H9 (cell line): Measurements from ENCODE around the gene ZCCHC7. TPM values are rescaled to one million over a fixed set of nuclear protein-coding genes. Genes with fewer than 3 reads are reported as not detected.

Experiments
- DNase-seq: peaks from one replicate; pipeline ENCODE4 v3.0.0-alpha.2; 2017
- H2AFZ ChIP-seq: one replicate; pipeline ENCODE4 v1.6.1; 2013; ENCODE audit warnings: mild to moderate bottlenecking, low read length, control low read depth, moderate library complexity
- H2AK5ac ChIP-seq: 2 replicates; pipeline ENCODE4 v1.6.1; 2013; ENCODE audit warnings: low read length, control low read depth, mixed read lengths; ENCODE audit not compliant: insufficient read length
- H2BK120ac ChIP-seq: one replicate; pipeline ENCODE4 v1.6.1; 2013; ENCODE audit warnings: low read depth, mild to moderate bottlenecking, low read length, control low read depth, inconsistent platforms; ENCODE audit not compliant: poor library complexity, severe bottlenecking
- H2BK12ac ChIP-seq: 2 replicates; pipeline ENCODE4 v1.6.1; 2013; ENCODE audit warnings: low read length, control low read depth, mixed read lengths, low read depth; ENCODE audit not compliant: insufficient read length
- H2BK15ac ChIP-seq: 2 replicates; pipeline ENCODE4 v1.6.1; 2013; ENCODE audit warnings: low read depth, low read length, control low read depth
- H2BK20ac ChIP-seq: one replicate; pipeline ENCODE4 v1.6.1; 2013; ENCODE audit warnings: low read depth, mild to moderate bottlenecking, low read length, control low read depth, inconsistent platforms; ENCODE audit not compliant: poor library complexity, severe bottlenecking
- H2BK5ac ChIP-seq: 2 replicates; pipeline ENCODE4 v1.6.1; 2013; ENCODE audit warnings: low read length, control low read depth, mixed read lengths; ENCODE audit not compliant: insufficient read length
- H3K14ac ChIP-seq: 2 replicates; pipeline ENCODE4 v1.6.1; 2013; ENCODE audit warnings: low read length, control low read depth; ENCODE audit not compliant: insufficient read depth
- H3K18ac ChIP-seq: 2 replicates; pipeline ENCODE4 v1.6.1; 2013; ENCODE audit warnings: low read depth, mild to moderate bottlenecking, mixed read lengths, low read length, control low read depth; ENCODE audit not compliant: insufficient read length
- H3K23ac ChIP-seq: 2 replicates; pipeline ENCODE4 v1.6.1; 2013; ENCODE audit warnings: low read length, control low read depth, mixed read lengths, low read depth; ENCODE audit not compliant: insufficient read length
- H3K23me2 ChIP-seq: 2 replicates; pipeline ENCODE4 v1.6.1; 2013; ENCODE audit warnings: low read depth, mild to moderate bottlenecking, mixed read lengths, low read length, control low read depth; ENCODE audit not compliant: insufficient read length, poor library complexity, severe bottlenecking
- H3K27ac ChIP-seq: 2 replicates; pipeline ENCODE4 v1.5.1; 2013; ENCODE audit warnings: low read length, control low read depth, mixed read lengths, low read depth; ENCODE audit not compliant: insufficient read length
- H3K27me3 ChIP-seq: 2 replicates; pipeline ENCODE4 v1.6.1; 2013; ENCODE audit warnings: low read length, control low read depth, inconsistent platforms; ENCODE audit not compliant: insufficient read depth
- H3K4ac ChIP-seq: 2 replicates; pipeline ENCODE4 v1.6.1; 2013; ENCODE audit warnings: low read depth, mild to moderate bottlenecking, control low read depth, inconsistent platforms, low read length, moderate library complexity
- H3K4me1 ChIP-seq: 2 replicates; pipeline ENCODE4 v1.6.1; 2013; ENCODE audit warnings: low read length, control low read depth, inconsistent platforms; ENCODE audit not compliant: insufficient read depth
- H3K4me2 ChIP-seq: 2 replicates; pipeline ENCODE4 v1.6.1; 2013; ENCODE audit warnings: low read length, control low read depth, mixed read lengths; ENCODE audit not compliant: insufficient read length, insufficient read depth
- H3K56ac ChIP-seq: 2 replicates; pipeline ENCODE4 v1.6.1; 2013; ENCODE audit warnings: low read depth, mild to moderate bottlenecking, mixed read lengths, low read length, control low read depth; ENCODE audit not compliant: insufficient read length
- H3K79me1 ChIP-seq: 2 replicates; pipeline ENCODE4 v1.6.1; 2013; ENCODE audit warnings: low read depth, mild to moderate bottlenecking, moderate library complexity, low read length, control low read depth, inconsistent platforms; ENCODE audit not compliant: insufficient read depth, poor library complexity, severe bottlenecking
- H3K79me2 ChIP-seq: 2 replicates; pipeline ENCODE4 v1.6.1; 2013; ENCODE audit warnings: low read length, control low read depth, inconsistent platforms; ENCODE audit not compliant: insufficient read depth
- H3K9ac ChIP-seq: 2 replicates; pipeline ENCODE4 v1.6.1; 2013; ENCODE audit warnings: low read length, control low read depth, mixed read lengths; ENCODE audit not compliant: insufficient read length; ENCODE audit errors: extremely low read depth
- H3K9me3 ChIP-seq: one replicate; pipeline ENCODE4 v1.6.1; 2013; ENCODE audit warnings: low read depth, low read length, inconsistent platforms; ENCODE audit not compliant: control insufficient read depth
- H3T11ph ChIP-seq: one replicate; pipeline ENCODE4 v1.6.1; 2013; ENCODE audit warnings: mild to moderate bottlenecking, low read length, control low read depth, inconsistent platforms
- H4K20me1 ChIP-seq: one replicate; pipeline ENCODE4 v1.6.1; 2013; ENCODE audit not compliant: control insufficient read depth, insufficient read length, insufficient read depth
- H4K5ac ChIP-seq: 2 replicates; pipeline ENCODE4 v1.6.1; 2013; ENCODE audit warnings: low read depth, mild to moderate bottlenecking, mixed read lengths, low read length, control low read depth; ENCODE audit not compliant: insufficient read length
- H4K8ac ChIP-seq: replicated peaks from 2 replicates; pipeline ENCODE4 v1.6.1; 2013; ENCODE audit warnings: low read length, control low read depth, mixed read lengths, low read depth; ENCODE audit not compliant: insufficient read length
- H4K91ac ChIP-seq: 2 replicates; pipeline ENCODE4 v1.6.1; 2013; ENCODE audit warnings: low read depth, mild to moderate bottlenecking, moderate library complexity, mixed read lengths, low read length, control low read depth; ENCODE audit not compliant: insufficient read length
- H3K27ac Mint-ChIP-seq, 3 experiments: 2 replicates in 2 of 3; 3 replicates in 1 of 3; pipeline ENCODE4 v1.8.0; 2020 to 2021; ENCODE audit warnings: mixed read lengths in 3 of 3, mild to moderate bottlenecking in 1 of 3, moderate library complexity in 1 of 3
- H3K27me3 Mint-ChIP-seq: 2 replicates; pipeline ENCODE4 v1.8.0; 2021; ENCODE audit warnings: low read depth, mild to moderate bottlenecking, moderate library complexity, mixed read lengths
- H3K36me3 Mint-ChIP-seq, 3 experiments: 2 replicates in 2 of 3; 3 replicates in 1 of 3; pipeline ENCODE4 v1.8.0; 2020 to 2021; ENCODE audit warnings: low read depth in 3 of 3, mixed read lengths in 3 of 3; ENCODE audit not compliant: insufficient read depth in 1 of 3
- H3K4me1 Mint-ChIP-seq, 2 experiments: 2 replicates each; pipeline ENCODE4 v1.8.0; 2020; ENCODE audit warnings: mixed read lengths in 2 of 2
- H3K4me3 Mint-ChIP-seq, 2 experiments: 2 replicates in 1 of 2; 3 replicates in 1 of 2; pipeline ENCODE4 v1.8.0; 2020 to 2021; ENCODE audit warnings: mild to moderate bottlenecking in 2 of 2, mixed read lengths in 2 of 2, moderate library complexity in 1 of 2
- H3K9me3 Mint-ChIP-seq, 2 experiments: 2 replicates in 1 of 2; 3 replicates in 1 of 2; pipeline ENCODE4 v1.8.0; 2020; ENCODE audit warnings: mild to moderate bottlenecking in 2 of 2, mixed read lengths in 2 of 2, moderate library complexity in 1 of 2
- WGBS: extraction: QIAGEN DNeasy Blood & Tissue Kit; methylation state at CpG from one replicate; pipeline ENCODE4 v1.1.7; 2013; ENCODE audit warnings: missing lambda C conversion rate, low lambda C conversion rate, mixed read lengths; ENCODE audit not compliant: insufficient read length; ENCODE audit errors: extremely low coverage; 5-methylcytosine and 5-hydroxymethylcytosine counted together
- total RNA-seq: library from RNA; stranded (reverse); gene quantifications from 2 replicates; pipeline ENCODE4 v1.2.1, GENCODE V29; 2021
- TF ChIP-seq, protein P1 (sequence below): fragments of 200-600 bp; sonication (generic); conservative IDR thresholded peaks from 3 replicates; pipeline ENCODE4 v1.8.0; 2021; ENCODE audit warnings: antibody characterized with exemption, mild to moderate bottlenecking

ZCCHC7 gene
- total RNA-seq, 1 experiment from 2014 or later, result 20.3 TPM

DNA sequence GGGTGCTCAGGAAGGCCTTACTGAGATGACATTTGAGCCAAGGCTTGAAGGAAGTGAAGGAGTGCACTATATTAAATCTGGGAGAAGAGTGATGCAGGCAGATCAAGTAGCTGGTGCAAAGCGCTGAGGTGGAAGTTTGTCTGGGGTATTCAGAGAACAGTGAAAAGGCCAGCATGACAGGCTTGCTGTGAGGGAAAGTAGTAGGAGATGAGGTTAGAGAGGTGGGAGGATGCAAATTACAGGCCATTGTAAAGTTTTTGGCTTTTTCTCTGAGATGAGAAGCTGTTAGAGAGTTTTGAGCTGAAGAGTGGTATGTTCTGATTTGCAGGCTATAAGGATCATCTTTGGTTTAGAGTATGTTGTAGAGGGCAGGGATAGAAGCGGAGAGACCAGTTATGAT, 221.3 kb downstream of the ZCCHC7 start:
- Histone ChIP-seq H2AK5ac (no peak overlapping the region), H3K9me3 (no peaks in the 10 kb centered on the region), H3K14ac (no peak overlapping the region), H2BK5ac (no peak overlapping the region), H2BK20ac (no peak overlapping the region), H3K4ac (no peak overlapping the region), H3K79me1 (no peaks in the 10 kb centered on the region), H3K27ac (no peak overlapping the region), H3K18ac (no peak overlapping the region), H4K20me1 (no peaks in the 10 kb centered on the region), H3K4me1 (peaks cover 4% of the 10 kb centered on the region; the same call in 1 of the 2 replicates), H3K56ac (no peak overlapping the region), H4K8ac (no peak overlapping the region), H3K23ac (no peak overlapping the region), H3K23me2 (no peaks in the 10 kb centered on the region), H3K9ac (no peak overlapping the region), H2BK120ac (no peak overlapping the region), H3K79me2 (no peaks in the 10 kb centered on the region), H2BK12ac (no peak overlapping the region), H2AFZ (no peak overlapping the region), H4K5ac (no peak overlapping the region), H4K91ac (no peak overlapping the region), H3K27me3 (no peaks in the 10 kb centered on the region), H3K4me2 (no peak overlapping the region), H3T11ph (no peak overlapping the region), H2BK15ac (no peak overlapping the region)
- Mint-ChIP-seq H3K4me1 (peaks cover 13 to 19% of the 10 kb centered on the region in 2 experiments), H3K9me3 (no peaks in the 10 kb centered on the region), H3K36me3 (no peaks in the 10 kb centered on the region), H3K27ac (no peak overlapping the region), H3K27me3 (no peaks in the 10 kb centered on the region), H3K4me3 (no peak overlapping the region)
- no CpG with 5 or more reads among the region's 2 CpGs for WGBS
- no peak for DNase-seq
- TF ChIP-seq, protein P1, sequence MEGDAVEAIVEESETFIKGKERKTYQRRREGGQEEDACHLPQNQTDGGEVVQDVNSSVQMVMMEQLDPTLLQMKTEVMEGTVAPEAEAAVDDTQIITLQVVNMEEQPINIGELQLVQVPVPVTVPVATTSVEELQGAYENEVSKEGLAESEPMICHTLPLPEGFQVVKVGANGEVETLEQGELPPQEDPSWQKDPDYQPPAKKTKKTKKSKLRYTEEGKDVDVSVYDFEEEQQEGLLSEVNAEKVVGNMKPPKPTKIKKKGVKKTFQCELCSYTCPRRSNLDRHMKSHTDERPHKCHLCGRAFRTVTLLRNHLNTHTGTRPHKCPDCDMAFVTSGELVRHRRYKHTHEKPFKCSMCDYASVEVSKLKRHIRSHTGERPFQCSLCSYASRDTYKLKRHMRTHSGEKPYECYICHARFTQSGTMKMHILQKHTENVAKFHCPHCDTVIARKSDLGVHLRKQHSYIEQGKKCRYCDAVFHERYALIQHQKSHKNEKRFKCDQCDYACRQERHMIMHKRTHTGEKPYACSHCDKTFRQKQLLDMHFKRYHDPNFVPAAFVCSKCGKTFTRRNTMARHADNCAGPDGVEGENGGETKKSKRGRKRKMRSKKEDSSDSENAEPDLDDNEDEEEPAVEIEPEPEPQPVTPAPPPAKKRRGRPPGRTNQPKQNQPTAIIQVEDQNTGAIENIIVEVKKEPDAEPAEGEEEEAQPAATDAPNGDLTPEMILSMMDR, result no peak
